ENCODE measurements around the gene PANK4. TPM values are rescaled to one million over a fixed set of nuclear protein-coding genes. Genes with fewer than 3 reads are reported as not detected.

Gene PANK4
- total and polyA plus RNA-seq, 4 donors, result 6.2 to 26.8 (median 12.6) TPM

DNA sequence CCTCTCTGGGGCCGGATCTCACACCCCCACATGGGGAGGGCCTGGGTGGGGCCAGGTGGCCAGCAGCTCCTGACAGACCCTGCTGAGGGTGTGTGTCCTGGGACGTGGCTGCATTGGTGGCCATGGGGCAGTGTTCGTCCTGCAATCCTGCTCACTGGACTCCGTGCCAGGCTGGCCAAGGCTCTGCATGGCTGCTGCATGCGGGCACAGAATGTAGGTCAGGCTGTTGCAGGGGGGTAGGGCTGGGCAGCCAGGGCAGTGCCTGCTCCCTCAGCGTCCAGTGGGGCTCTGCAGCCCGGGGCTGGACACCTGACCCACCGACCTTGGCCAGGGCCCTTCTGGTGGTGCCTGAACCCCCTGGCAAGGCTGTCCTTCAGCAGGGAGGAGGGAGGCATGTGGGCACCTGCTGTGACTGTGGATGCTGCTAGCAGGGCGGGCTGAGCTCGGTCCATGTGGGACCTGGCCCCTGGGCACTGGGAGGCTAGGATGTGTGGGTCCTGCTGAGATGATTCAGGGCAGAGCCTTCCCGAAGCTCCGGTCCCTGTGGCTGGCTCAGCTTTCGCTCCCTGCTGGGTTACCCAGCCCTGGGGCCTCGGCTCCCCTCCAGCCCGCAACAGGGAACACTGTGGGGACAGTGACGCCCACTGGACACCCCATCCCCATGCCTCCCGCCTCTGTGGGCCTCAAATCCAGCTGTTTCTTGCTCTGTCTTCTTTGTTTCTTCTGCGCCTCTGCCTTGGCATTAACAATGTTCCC lies 65.2 kb downstream of the PANK4 start:
- Histone ChIP-seq H3K27me3 (ENCODE audit: control insufficient read depth in 4 of 4, insufficient read depth in 4 of 4, low read length in 3 of 4) (peaks cover 0 to 6% (median 0%) of the 10 kb centered on the region in 4 donors), H3K9ac (ENCODE audit: low read depth in 1 of 2, low read length in 2 of 2) (no peak overlapping the region), H3K4me3 (ENCODE audit: low read depth in 1 of 3, low read length in 3 of 3) (no peak overlapping the region), H3K4me1 (ENCODE audit: control insufficient read depth in 4 of 4, insufficient read depth in 4 of 4, low read length in 3 of 4) (peaks cover 12 to 23% (median 18%) of the 10 kb centered on the region in 4 donors), H3K36me3 (ENCODE audit: control insufficient read depth in 4 of 4, insufficient read depth in 3 of 4, low read depth in 1 of 4, low read length in 3 of 4) (peaks cover 0 to 3% (median 0%) of the 10 kb centered on the region in 4 donors), H3K27ac (ENCODE audit: low read depth in 1 of 2, low read length in 2 of 2) (peak overlapping the region in 1 of 2 donors; percentile 20), H3K9me3 (ENCODE audit: control insufficient read depth in 4 of 4, low read length in 3 of 4) (no peaks in the 10 kb centered on the region)
- TF ChIP-seq SP1 (IDR thresholded peaks at IDR 0.05), result no peak
- peak in 1 of 2 donors; percentile 53 for TF ChIP-seq HNF4A (conservative IDR thresholded peaks at IDR 0.05)
- TF ChIP-seq RAD21 (IDR thresholded peaks at IDR 0.05), result no peak
- no peak for TF ChIP-seq TAF1 (conservative IDR thresholded peaks at IDR 0.05)
- WGBS, result 66% methylated on average over 18 of the region's 18 CpGs
- DNase-seq (ENCODE audit: low spot score), result no peak

DNA sequence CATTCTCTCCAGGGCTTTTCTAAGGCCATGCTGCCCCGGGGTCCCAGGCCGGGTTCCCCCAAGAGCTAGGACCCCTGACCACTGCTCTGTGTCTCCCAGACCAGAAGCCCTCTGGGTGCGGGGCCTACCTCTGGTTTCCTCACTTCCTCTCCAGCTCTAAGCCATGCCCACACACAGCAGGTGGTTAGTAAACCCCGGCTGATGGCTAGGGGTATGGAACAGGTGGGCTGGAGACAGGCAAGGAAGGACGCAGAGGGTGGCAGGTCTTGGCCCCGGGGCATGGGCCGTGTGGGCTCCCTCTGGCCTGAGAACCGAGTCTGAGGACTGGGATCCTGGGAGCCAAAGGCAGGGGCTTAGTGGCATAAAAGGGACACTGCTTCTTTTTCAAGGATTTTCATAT lies 66.2 kb downstream of the PANK4 start:
- no peak for DNase-seq (ENCODE audit: low spot score)
- Histone ChIP-seq H3K9me3 (ENCODE audit: control insufficient read depth in 4 of 4, low read length in 3 of 4) (no peaks in the 10 kb centered on the region), H3K4me3 (ENCODE audit: low read depth in 1 of 3, low read length in 3 of 3) (no peak overlapping the region), H3K9ac (ENCODE audit: low read depth in 1 of 2, low read length in 2 of 2) (no peak overlapping the region), H3K4me1 (ENCODE audit: control insufficient read depth in 4 of 4, insufficient read depth in 4 of 4, low read length in 3 of 4) (peaks cover 12 to 23% (median 18%) of the 10 kb centered on the region in 4 donors), H3K27ac (ENCODE audit: low read depth in 1 of 2, low read length in 2 of 2) (no peak overlapping the region), H3K36me3 (ENCODE audit: control insufficient read depth in 4 of 4, insufficient read depth in 3 of 4, low read depth in 1 of 4, low read length in 3 of 4) (peaks cover 0 to 3% (median 0%) of the 10 kb centered on the region in 4 donors), H3K27me3 (ENCODE audit: control insufficient read depth in 4 of 4, insufficient read depth in 4 of 4, low read length in 3 of 4) (peaks cover 0 to 4% (median 0%) of the 10 kb centered on the region in 4 donors)
- 75% methylated on average over 8 of the region's 8 CpGs for WGBS
- no peak for TF ChIP-seq GABPA (IDR thresholded peaks at IDR 0.05 in 1 of 2, conservative IDR thresholded peaks at IDR 0.05 in 1 of 2)
- TF ChIP-seq FOXA2 (IDR thresholded peaks at IDR 0.05), result no peak
- no peak for TF ChIP-seq HNF4A (conservative IDR thresholded peaks at IDR 0.05)
- TF ChIP-seq, protein P1, sequence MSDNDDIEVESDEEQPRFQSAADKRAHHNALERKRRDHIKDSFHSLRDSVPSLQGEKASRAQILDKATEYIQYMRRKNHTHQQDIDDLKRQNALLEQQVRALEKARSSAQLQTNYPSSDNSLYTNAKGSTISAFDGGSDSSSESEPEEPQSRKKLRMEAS (IDR thresholded peaks at IDR 0.05), result no peak
- TF ChIP-seq, protein P2, sequence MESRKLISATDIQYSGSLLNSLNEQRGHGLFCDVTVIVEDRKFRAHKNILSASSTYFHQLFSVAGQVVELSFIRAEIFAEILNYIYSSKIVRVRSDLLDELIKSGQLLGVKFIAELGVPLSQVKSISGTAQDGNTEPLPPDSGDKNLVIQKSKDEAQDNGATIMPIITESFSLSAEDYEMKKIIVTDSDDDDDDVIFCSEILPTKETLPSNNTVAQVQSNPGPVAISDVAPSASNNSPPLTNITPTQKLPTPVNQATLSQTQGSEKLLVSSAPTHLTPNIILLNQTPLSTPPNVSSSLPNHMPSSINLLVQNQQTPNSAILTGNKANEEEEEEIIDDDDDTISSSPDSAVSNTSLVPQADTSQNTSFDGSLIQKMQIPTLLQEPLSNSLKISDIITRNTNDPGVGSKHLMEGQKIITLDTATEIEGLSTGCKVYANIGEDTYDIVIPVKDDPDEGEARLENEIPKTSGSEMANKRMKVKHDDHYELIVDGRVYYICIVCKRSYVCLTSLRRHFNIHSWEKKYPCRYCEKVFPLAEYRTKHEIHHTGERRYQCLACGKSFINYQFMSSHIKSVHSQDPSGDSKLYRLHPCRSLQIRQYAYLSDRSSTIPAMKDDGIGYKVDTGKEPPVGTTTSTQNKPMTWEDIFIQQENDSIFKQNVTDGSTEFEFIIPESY (IDR thresholded peaks at IDR 0.05), result no peak
- no peak for TF ChIP-seq SP1 (IDR thresholded peaks at IDR 0.05)
- no peak for TF ChIP-seq HNF4G (IDR thresholded peaks at IDR 0.05)
- no peak for TF ChIP-seq JUND (IDR thresholded peaks at IDR 0.05)

DNA sequence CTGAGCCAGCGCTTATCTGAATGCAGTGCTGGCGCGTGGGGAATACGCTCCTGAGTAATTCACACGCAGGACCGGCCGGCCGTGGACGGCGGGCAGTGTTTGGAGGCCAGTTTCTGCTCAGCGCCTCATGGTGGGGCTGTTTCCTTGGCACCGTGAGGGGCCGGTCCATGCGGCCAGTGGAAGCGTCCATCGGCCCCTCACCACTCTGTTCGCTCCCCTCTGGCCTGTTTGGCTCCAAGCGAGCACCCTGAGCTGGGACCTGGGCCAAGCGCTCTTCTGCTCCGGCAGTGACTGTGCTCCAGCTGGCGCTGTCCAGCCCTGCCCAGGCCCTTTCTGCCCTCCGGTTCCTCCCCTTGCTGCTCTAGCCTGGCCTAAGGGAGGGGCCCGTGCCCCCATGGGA lies 66.6 kb downstream of the PANK4 start:
- Histone ChIP-seq H3K4me3 (ENCODE audit: low read depth in 1 of 3, low read length in 3 of 3) (no peak overlapping the region), H3K9ac (ENCODE audit: low read depth in 1 of 2, low read length in 2 of 2) (no peak overlapping the region), H3K27me3 (ENCODE audit: control insufficient read depth in 4 of 4, insufficient read depth in 4 of 4, low read length in 3 of 4) (peaks cover 0 to 4% (median 0%) of the 10 kb centered on the region in 4 donors), H3K4me1 (ENCODE audit: control insufficient read depth in 4 of 4, insufficient read depth in 4 of 4, low read length in 3 of 4) (peaks cover 12 to 23% (median 18%) of the 10 kb centered on the region in 4 donors), H3K9me3 (ENCODE audit: control insufficient read depth in 4 of 4, low read length in 3 of 4) (no peaks in the 10 kb centered on the region), H3K36me3 (ENCODE audit: control insufficient read depth in 4 of 4, insufficient read depth in 3 of 4, low read depth in 1 of 4, low read length in 3 of 4) (peaks cover 0 to 3% (median 0%) of the 10 kb centered on the region in 4 donors), H3K27ac (ENCODE audit: low read depth in 1 of 2, low read length in 2 of 2) (no peak overlapping the region)
- DNase-seq (ENCODE audit: low spot score), result no peak
- 37% methylated on average over 23 of the region's 23 CpGs for WGBS
- TF ChIP-seq FOXA1 (IDR thresholded peaks at IDR 0.05) (no peak), JUND (IDR thresholded peaks at IDR 0.05) (no peak), HNF4A (conservative IDR thresholded peaks at IDR 0.05) (peak in 1 of 2 donors; percentile 36), NR2F2 (IDR thresholded peaks at IDR 0.05) (no peak), HNF4G (IDR thresholded peaks at IDR 0.05) (no peak), FOXA2 (IDR thresholded peaks at IDR 0.05) (no peak), RAD21 (IDR thresholded peaks at IDR 0.05) (peak; percentile 73 to 74)
- TF ChIP-seq, protein P1 (IDR thresholded peaks at IDR 0.05), result no peak
- TF ChIP-seq, protein P2 (IDR thresholded peaks at IDR 0.05), result no peak
- TF ChIP-seq, protein P3, sequence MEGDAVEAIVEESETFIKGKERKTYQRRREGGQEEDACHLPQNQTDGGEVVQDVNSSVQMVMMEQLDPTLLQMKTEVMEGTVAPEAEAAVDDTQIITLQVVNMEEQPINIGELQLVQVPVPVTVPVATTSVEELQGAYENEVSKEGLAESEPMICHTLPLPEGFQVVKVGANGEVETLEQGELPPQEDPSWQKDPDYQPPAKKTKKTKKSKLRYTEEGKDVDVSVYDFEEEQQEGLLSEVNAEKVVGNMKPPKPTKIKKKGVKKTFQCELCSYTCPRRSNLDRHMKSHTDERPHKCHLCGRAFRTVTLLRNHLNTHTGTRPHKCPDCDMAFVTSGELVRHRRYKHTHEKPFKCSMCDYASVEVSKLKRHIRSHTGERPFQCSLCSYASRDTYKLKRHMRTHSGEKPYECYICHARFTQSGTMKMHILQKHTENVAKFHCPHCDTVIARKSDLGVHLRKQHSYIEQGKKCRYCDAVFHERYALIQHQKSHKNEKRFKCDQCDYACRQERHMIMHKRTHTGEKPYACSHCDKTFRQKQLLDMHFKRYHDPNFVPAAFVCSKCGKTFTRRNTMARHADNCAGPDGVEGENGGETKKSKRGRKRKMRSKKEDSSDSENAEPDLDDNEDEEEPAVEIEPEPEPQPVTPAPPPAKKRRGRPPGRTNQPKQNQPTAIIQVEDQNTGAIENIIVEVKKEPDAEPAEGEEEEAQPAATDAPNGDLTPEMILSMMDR (IDR thresholded peaks at IDR 0.05; ENCODE audit: low read depth, low read length, missing input control), result peak; percentile 32
- TF ChIP-seq, protein P4, sequence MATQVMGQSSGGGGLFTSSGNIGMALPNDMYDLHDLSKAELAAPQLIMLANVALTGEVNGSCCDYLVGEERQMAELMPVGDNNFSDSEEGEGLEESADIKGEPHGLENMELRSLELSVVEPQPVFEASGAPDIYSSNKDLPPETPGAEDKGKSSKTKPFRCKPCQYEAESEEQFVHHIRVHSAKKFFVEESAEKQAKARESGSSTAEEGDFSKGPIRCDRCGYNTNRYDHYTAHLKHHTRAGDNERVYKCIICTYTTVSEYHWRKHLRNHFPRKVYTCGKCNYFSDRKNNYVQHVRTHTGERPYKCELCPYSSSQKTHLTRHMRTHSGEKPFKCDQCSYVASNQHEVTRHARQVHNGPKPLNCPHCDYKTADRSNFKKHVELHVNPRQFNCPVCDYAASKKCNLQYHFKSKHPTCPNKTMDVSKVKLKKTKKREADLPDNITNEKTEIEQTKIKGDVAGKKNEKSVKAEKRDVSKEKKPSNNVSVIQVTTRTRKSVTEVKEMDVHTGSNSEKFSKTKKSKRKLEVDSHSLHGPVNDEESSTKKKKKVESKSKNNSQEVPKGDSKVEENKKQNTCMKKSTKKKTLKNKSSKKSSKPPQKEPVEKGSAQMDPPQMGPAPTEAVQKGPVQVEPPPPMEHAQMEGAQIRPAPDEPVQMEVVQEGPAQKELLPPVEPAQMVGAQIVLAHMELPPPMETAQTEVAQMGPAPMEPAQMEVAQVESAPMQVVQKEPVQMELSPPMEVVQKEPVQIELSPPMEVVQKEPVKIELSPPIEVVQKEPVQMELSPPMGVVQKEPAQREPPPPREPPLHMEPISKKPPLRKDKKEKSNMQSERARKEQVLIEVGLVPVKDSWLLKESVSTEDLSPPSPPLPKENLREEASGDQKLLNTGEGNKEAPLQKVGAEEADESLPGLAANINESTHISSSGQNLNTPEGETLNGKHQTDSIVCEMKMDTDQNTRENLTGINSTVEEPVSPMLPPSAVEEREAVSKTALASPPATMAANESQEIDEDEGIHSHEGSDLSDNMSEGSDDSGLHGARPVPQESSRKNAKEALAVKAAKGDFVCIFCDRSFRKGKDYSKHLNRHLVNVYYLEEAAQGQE (IDR thresholded peaks at IDR 0.05), result peak; percentile 97
- TF ChIP-seq, protein P5, sequence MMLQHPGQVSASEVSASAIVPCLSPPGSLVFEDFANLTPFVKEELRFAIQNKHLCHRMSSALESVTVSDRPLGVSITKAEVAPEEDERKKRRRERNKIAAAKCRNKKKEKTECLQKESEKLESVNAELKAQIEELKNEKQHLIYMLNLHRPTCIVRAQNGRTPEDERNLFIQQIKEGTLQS (IDR thresholded peaks at IDR 0.05), result no peak

Measured in liver (tissue), 9 donors.